ENCODE results near the gene CLDN24. TPM values are rescaled to one million over a fixed set of nuclear protein-coding genes. Genes with fewer than 3 reads are reported as not detected.

CLDN24 gene
- total RNA-seq, 2 donors from 2014 or later = not detected

DNA sequence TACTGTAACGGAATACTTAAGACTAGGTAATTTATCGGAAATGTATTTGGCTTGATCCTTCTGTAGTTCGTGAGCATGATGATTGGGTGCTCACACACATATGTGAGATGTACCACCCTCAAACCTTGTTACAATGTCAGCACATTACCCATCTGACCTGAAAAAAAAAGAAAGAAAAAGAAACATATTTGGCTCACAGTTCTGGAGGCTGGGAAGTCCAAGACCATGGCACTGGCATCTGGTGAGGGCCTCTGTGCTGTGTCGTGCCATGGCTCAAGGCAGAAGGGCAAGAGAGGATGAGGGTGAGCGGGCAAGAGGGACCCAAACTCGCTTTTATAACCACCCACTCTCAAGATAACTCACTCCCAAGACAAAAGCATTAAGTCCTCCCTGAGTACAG is 7.0 kb upstream of the CLDN24 start:
- DNase-seq = no peak
- Mint-ChIP-seq H3K9me3 (peaks cover 42% of the 10 kb centered on the region), H3K27ac (peak overlapping the region; percentile 31), H3K36me3 (ENCODE audit: low read depth) (peaks cover 17% of the 10 kb centered on the region), H3K4me1 (peaks cover 19% of the 10 kb centered on the region), H3K4me3 (no peak overlapping the region), H3K27me3 (ENCODE audit: insufficient read depth) (peaks cover 4% of the 10 kb centered on the region)
- Histone ChIP-seq H3K27me3 (ENCODE audit: control insufficient read depth, insufficient read depth, low read length, poor library complexity, severe bottlenecking) (no peaks in the 10 kb centered on the region), H3K4me3 (ENCODE audit: low read length) (peak overlapping the region; percentile 69), H3K36me3 (ENCODE audit: control insufficient read depth, insufficient read depth, low read length) (no peaks in the 10 kb centered on the region), H3K27ac (ENCODE audit: low read depth, low read length) (no peak overlapping the region), H3K9ac (ENCODE audit: extremely low read depth, low read length, poor library complexity, severe bottlenecking) (no peak overlapping the region), H3K4me1 (ENCODE audit: control insufficient read depth, insufficient read depth, low read length) (peaks cover 13% of the 10 kb centered on the region), H3K9me3 (ENCODE audit: control insufficient read depth, low read length) (peaks cover 54% of the 10 kb centered on the region)
- TF ChIP-seq, protein P1, sequence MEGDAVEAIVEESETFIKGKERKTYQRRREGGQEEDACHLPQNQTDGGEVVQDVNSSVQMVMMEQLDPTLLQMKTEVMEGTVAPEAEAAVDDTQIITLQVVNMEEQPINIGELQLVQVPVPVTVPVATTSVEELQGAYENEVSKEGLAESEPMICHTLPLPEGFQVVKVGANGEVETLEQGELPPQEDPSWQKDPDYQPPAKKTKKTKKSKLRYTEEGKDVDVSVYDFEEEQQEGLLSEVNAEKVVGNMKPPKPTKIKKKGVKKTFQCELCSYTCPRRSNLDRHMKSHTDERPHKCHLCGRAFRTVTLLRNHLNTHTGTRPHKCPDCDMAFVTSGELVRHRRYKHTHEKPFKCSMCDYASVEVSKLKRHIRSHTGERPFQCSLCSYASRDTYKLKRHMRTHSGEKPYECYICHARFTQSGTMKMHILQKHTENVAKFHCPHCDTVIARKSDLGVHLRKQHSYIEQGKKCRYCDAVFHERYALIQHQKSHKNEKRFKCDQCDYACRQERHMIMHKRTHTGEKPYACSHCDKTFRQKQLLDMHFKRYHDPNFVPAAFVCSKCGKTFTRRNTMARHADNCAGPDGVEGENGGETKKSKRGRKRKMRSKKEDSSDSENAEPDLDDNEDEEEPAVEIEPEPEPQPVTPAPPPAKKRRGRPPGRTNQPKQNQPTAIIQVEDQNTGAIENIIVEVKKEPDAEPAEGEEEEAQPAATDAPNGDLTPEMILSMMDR (conservative IDR thresholded peaks at IDR 0.05) = no peak
- 93 to 95% methylated on average over 3 to 6 of the region's 6 CpGs for WGBS, 2 experiments (ENCODE audit: insufficient coverage in 1 of 2, insufficient read length in 1 of 2)

DNA sequence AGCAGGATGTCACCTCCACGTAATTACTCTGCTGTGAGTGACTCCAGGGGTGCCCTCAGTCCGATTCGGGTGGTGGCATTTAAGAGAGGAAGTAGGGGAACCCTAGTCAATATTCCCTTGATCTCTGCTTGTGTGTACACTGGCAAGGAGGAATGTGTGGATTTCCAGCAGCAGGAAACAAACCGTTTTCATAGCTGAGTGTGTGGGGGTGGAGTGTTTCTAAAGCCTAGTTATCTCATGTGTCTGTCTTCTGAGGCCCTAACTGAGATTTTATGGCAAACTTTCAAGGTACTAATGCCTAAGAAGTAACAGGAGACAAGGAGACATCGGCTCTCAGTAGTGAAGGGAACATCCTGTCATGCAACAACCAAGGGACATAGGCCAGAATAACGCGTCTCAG is 6.6 kb upstream of the CLDN24 start:
- WGBS, 2 experiments (ENCODE audit: insufficient coverage in 1 of 2, insufficient read length in 1 of 2) = 83 to 84% methylated on average over 4 to 7 of the region's 7 CpGs
- H3K36me3 ChIP-seq (ENCODE audit: control insufficient read depth, insufficient read depth, low read length) = no peaks in the 10 kb centered on the region

DNA sequence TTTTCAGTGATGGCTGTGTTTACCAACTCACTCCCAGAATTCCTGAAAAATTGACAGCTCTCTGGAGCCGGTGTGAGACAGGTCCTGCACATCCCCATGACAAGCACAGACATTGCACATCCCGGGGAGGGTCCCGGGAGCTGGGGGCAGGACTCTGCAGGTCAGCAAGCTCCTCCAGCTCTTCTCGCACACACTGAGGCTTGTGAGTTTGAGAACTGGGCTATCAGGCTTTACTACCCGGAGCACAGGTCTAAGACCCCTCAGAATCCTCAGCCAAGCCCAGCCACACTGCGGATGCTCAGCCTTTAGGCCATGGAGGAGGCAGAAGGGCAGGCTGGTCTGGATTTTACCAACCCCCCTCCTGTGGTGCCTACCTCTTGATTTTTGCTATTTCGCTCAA is 5.6 kb upstream of the CLDN24 start:
- WGBS, 2 experiments (ENCODE audit: insufficient coverage in 1 of 2, insufficient read length in 1 of 2) = 93 to 100% methylated on average over 4 to 7 of the region's 7 CpGs
- Histone ChIP-seq H3K27me3 (ENCODE audit: control insufficient read depth, insufficient read depth, low read length, poor library complexity, severe bottlenecking) (no peaks in the 10 kb centered on the region), H3K9me3 (ENCODE audit: control insufficient read depth, low read length) (peaks cover 54% of the 10 kb centered on the region), H3K4me3 (ENCODE audit: low read length) (peak overlapping the region; percentile 69), H3K9ac (ENCODE audit: extremely low read depth, low read length, poor library complexity, severe bottlenecking) (no peak overlapping the region), H3K27ac (ENCODE audit: low read depth, low read length) (no peak overlapping the region), H3K36me3 (ENCODE audit: control insufficient read depth, insufficient read depth, low read length) (no peaks in the 10 kb centered on the region), H3K4me1 (ENCODE audit: control insufficient read depth, insufficient read depth, low read length) (peaks cover 13% of the 10 kb centered on the region)
- Mint-ChIP-seq H3K36me3 (ENCODE audit: low read depth) (peaks cover 26% of the 10 kb centered on the region), H3K4me3 (no peak overlapping the region), H3K27ac (no peak overlapping the region), H3K4me1 (peaks cover 15% of the 10 kb centered on the region), H3K27me3 (ENCODE audit: insufficient read depth) (peaks cover 3% of the 10 kb centered on the region), H3K9me3 (peaks cover 44% of the 10 kb centered on the region)
- no peak for DNase-seq
- TF ChIP-seq, protein P1 (conservative IDR thresholded peaks at IDR 0.05) = no peak

More for the DNA sequence above, 6.6 kb upstream of the CLDN24 start:
- Mint-ChIP-seq H3K36me3 (ENCODE audit: low read depth) (peaks cover 19% of the 10 kb centered on the region), H3K4me1 (peaks cover 16% of the 10 kb centered on the region), H3K9me3 (peaks cover 44% of the 10 kb centered on the region), H3K4me3 (no peak overlapping the region), H3K27me3 (ENCODE audit: insufficient read depth) (peaks cover 4% of the 10 kb centered on the region), H3K27ac (peak overlapping the region; percentile 31)
- Histone ChIP-seq H3K27me3 (ENCODE audit: control insufficient read depth, insufficient read depth, low read length, poor library complexity, severe bottlenecking) (no peaks in the 10 kb centered on the region), H3K9me3 (ENCODE audit: control insufficient read depth, low read length) (peaks cover 54% of the 10 kb centered on the region), H3K27ac (ENCODE audit: low read depth, low read length) (no peak overlapping the region), H3K9ac (ENCODE audit: extremely low read depth, low read length, poor library complexity, severe bottlenecking) (no peak overlapping the region), H3K4me3 (ENCODE audit: low read length) (peak overlapping the region; percentile 69), H3K4me1 (ENCODE audit: control insufficient read depth, insufficient read depth, low read length) (peaks cover 13% of the 10 kb centered on the region)
- DNase-seq = no peak
- TF ChIP-seq, protein P1 (conservative IDR thresholded peaks at IDR 0.05) = no peak
